Caco-2 (cell line): Measurements from ENCODE around the gene SPATA24. TPM values are rescaled to one million over a fixed set of nuclear protein-coding genes. Genes with fewer than 3 reads are reported as not detected.

Experiments used
- BruUV-seq: library from RNA; stranded (reverse); fragments of 400-500 nt; replicated peaks from 2 replicates; lab custom pipeline; 2021; lab: Mats Ljungman, UMichigan
- CTCF ChIA-PET: fragments of 300-600 bp; sonication (Branson Sonifier 250); formaldehyde crosslinking; loops from one replicate; lab custom pipeline; 2022; ENCODE audit warnings: antibody characterized with exemption; lab: Charles Lee
- POLR2A ChIA-PET: fragments of 300-600 bp; sonication (Branson Sonifier 250); formaldehyde crosslinking; loops from one replicate; lab custom pipeline; 2022; ENCODE audit warnings: antibody characterized with exemption; lab: Charles Lee
- DNase-seq, 2 experiments: peaks; one replicate each; pipeline versions ENCODE4 v3.0.0 to v3.0.0-alpha.2; 2020 to 2022
- H3K27me3 ChIP-seq: replicated peaks from 2 replicates; pipeline ENCODE4 v1.6.0; 2011; ENCODE audit warnings: low read length; ENCODE audit not compliant: control insufficient read depth, insufficient read depth
- H3K36me3 ChIP-seq: 2 replicates; pipeline ENCODE4 v1.5.1; 2011; ENCODE audit warnings: low read length; ENCODE audit not compliant: control insufficient read depth, insufficient read depth
- H3K4me1 ChIP-seq: fragments of 250-450 bp; sonication (Bioruptor Pico); 2 replicates; pipeline ENCODE4 v1.5.1; 2020; ENCODE audit warnings: mild to moderate bottlenecking
- H3K4me3 ChIP-seq: 2 replicates; pipeline ENCODE4 v1.5.1; 2011; ENCODE audit warnings: low read depth, mild to moderate bottlenecking, control low read depth, low read length
- H3K9me3 ChIP-seq: fragments of 250-450 bp; sonication (Bioruptor Pico); 2 replicates; pipeline ENCODE4 v1.5.1; 2020; ENCODE audit warnings: mild to moderate bottlenecking, moderate library complexity
- H3K27ac Mint-ChIP-seq: one replicate; pipeline ENCODE4 v1.8.0; 2022; ENCODE audit warnings: mixed read lengths; ENCODE audit not compliant: unreplicated experiment
- H3K27me3 Mint-ChIP-seq: one replicate; pipeline ENCODE4 v1.8.0; 2022; ENCODE audit warnings: mixed read lengths; ENCODE audit not compliant: insufficient read depth, unreplicated experiment
- H3K36me3 Mint-ChIP-seq: one replicate; pipeline ENCODE4 v1.8.0; 2022; ENCODE audit warnings: mild to moderate bottlenecking, mixed read lengths; ENCODE audit not compliant: insufficient read depth, unreplicated experiment
- H3K4me1 Mint-ChIP-seq: one replicate; pipeline ENCODE4 v1.8.0; 2022; ENCODE audit warnings: low read depth, mixed read lengths; ENCODE audit not compliant: unreplicated experiment
- H3K4me3 Mint-ChIP-seq: one replicate; pipeline ENCODE4 v1.8.0; 2022; ENCODE audit warnings: mild to moderate bottlenecking, moderate library complexity, mixed read lengths; ENCODE audit not compliant: unreplicated experiment
- H3K9me3 Mint-ChIP-seq: one replicate; pipeline ENCODE4 v1.8.0; 2022; ENCODE audit warnings: mixed read lengths; ENCODE audit not compliant: unreplicated experiment
- CTCF ChIP-seq, 2 experiments: fragments of 200-600 bp in 1 of 2; IDR thresholded peaks; 1 replicate in 1 of 2; 2 replicates in 1 of 2; pipeline versions ENCODE4 v1.5.1 to v1.8.0; 2011 to 2022; ENCODE audit warnings: antibody characterized with exemption in 1 of 2, control low read depth in 1 of 2, inconsistent platforms in 1 of 2, low read depth in 1 of 2, low read length in 1 of 2, mild to moderate bottlenecking in 1 of 2, moderate library complexity in 1 of 2; ENCODE audit not compliant: insufficient read depth in 1 of 2, severe bottlenecking in 1 of 2, unreplicated experiment in 1 of 2
- intact Hi-C: fragments of 100-400 bp; cut with micrococcal nuclease; formaldehyde crosslinking; loops from one replicate; pipeline ENCODE4 v1.10.0; 2022; ENCODE audit not compliant: unreplicated experiment
- total RNA-seq: library from RNA; stranded (reverse); gene quantifications from 2 replicates; pipeline ENCODE4 v1.2.3, GENCODE V29; 2022

The SPATA24 gene
- total RNA-seq, 1 experiment from 2014 or later = 10.1 TPM

- Mint-ChIP-seq H3K27me3 (no peaks in the 10 kb centered on the region), H3K27ac (no peak overlapping the region), H3K4me3 (no peak overlapping the region), H3K9me3 (no peaks in the 10 kb centered on the region), H3K4me1 (peaks cover 33% of the 10 kb centered on the region), H3K36me3 (no peaks in the 10 kb centered on the region)
- no peak for TF ChIP-seq CTCF (IDR thresholded peaks at IDR 0.05; ENCODE audit: insufficient read depth in 1 of 2, low read depth in 1 of 2, low read length in 1 of 2, severe bottlenecking in 1 of 2, unreplicated experiment in 1 of 2)
- intact Hi-C loops = no loop called here
- Histone ChIP-seq H3K9me3 (no peaks in the 10 kb centered on the region), H3K36me3 (no peaks in the 10 kb centered on the region), H3K4me3 (no peak overlapping the region), H3K27me3 (no peaks in the 10 kb centered on the region), H3K4me1 (peaks cover 44% of the 10 kb centered on the region)
- BruUV-seq = no TSS peak
- ChIA-PET CTCF (interaction anchor here (0.6 to 1.0 kb wide), 2 partner anchors 44 to 48 kb away, joined by 3 read pairs; no protein-coding TSS in a partner anchor), POLR2A (no interaction called here)
- no peak for DNase-seq
Measured at GRCh38 chr5:139386050-139386438, 17.8 kb downstream of the SPATA24 start.

GRCh38 chr5:139385061-139386049 is 18.5 kb downstream of the SPATA24 start:
- ChIA-PET POLR2A (no interaction called here), CTCF (interaction anchor here (1.0 kb wide), 1 partner anchor 43 kb away, joined by 3 read pairs; no protein-coding TSS in a partner anchor)
- no peak for DNase-seq
- no peaks in the 10 kb centered on the region for H3K9me3 ChIP-seq
- Mint-ChIP-seq H3K4me1 (peaks cover 33% of the 10 kb centered on the region), H3K9me3 (no peaks in the 10 kb centered on the region), H3K27me3 (no peaks in the 10 kb centered on the region), H3K4me3 (no peak overlapping the region), H3K36me3 (no peaks in the 10 kb centered on the region), H3K27ac (peak overlapping the region; percentile 29)
- no peak overlapping the region for H3K4me3 ChIP-seq
- H3K27me3 ChIP-seq = no peaks in the 10 kb centered on the region
- peaks cover 42% of the 10 kb centered on the region for H3K4me1 ChIP-seq
- no peaks in the 10 kb centered on the region for H3K36me3 ChIP-seq
- no TSS peak for BruUV-seq
- intact Hi-C loops = no loop called here
- TF ChIP-seq CTCF (IDR thresholded peaks at IDR 0.05; ENCODE audit: insufficient read depth in 1 of 2, low read depth in 1 of 2, low read length in 1 of 2, severe bottlenecking in 1 of 2, unreplicated experiment in 1 of 2) = peak in 1 of 2 experiments; percentile 19

GRCh38 chr5:139384591-139385051 is 19.3 kb downstream of the SPATA24 start:
- Mint-ChIP-seq H3K27ac (peak overlapping the region; percentile 29), H3K4me3 (no peak overlapping the region), H3K36me3 (peaks cover 6% of the 10 kb centered on the region), H3K9me3 (no peaks in the 10 kb centered on the region), H3K4me1 (peaks cover 33% of the 10 kb centered on the region), H3K27me3 (no peaks in the 10 kb centered on the region)
- POLR2A ChIA-PET = no interaction called here
- CTCF ChIA-PET = no interaction called here
- TF ChIP-seq CTCF (IDR thresholded peaks at IDR 0.05; ENCODE audit: insufficient read depth in 1 of 2, low read depth in 1 of 2, low read length in 1 of 2, severe bottlenecking in 1 of 2, unreplicated experiment in 1 of 2) = no peak
- no peaks in the 10 kb centered on the region for H3K27me3 ChIP-seq
- no peaks in the 10 kb centered on the region; the same call in 1 of the 2 replicates for H3K36me3 ChIP-seq
- H3K4me3 ChIP-seq = no peak overlapping the region
- H3K9me3 ChIP-seq = no peaks in the 10 kb centered on the region
- DNase-seq = no peak
- peaks cover 40% of the 10 kb centered on the region for H3K4me1 ChIP-seq
- no TSS peak for BruUV-seq
- intact Hi-C loops = no loop called here
